Limb (tissue), 2 donors: ENCODE results near the gene SPATA31D1.

Experiments
- DNase-seq, 2 donors: peaks; one replicate each; pipeline ENCODE4 v3.0.0-alpha.2; 2016; ENCODE audit errors: extremely low spot score in 2 of 2

SPATA31D1 gene

GRCh38 chr9:82021198-82021597, 32.6 kb downstream of the SPATA31D1 start:
- DNase-seq, result no peak

DNA sequence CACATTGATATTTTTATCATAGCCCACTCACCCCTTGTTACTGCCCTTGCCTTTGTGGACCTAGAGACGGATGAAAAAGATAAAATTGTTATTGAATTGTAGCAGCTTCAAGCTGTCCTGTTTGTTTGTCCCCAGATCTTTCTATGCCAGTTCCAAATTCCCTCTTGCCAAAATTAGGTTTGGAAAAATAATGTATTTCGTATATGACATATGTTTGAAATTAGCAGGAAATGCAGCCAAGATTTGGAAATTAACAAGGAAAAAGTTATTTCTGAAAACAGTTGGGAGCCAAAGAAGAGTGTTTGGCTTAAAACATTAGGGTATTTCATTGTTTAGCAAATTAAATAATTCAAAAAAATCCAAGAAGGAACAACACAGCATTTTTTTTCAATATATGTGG, 33.5 kb downstream of the SPATA31D1 start:
- DNase-seq, result no peak

GRCh38 chr9:82024908-82025307, 36.3 kb downstream of the SPATA31D1 start:
- DNase-seq, result no peak

GRCh38 chr9:82031538-82032280, 43.1 kb downstream of the SPATA31D1 start:
- no peak for DNase-seq

DNA sequence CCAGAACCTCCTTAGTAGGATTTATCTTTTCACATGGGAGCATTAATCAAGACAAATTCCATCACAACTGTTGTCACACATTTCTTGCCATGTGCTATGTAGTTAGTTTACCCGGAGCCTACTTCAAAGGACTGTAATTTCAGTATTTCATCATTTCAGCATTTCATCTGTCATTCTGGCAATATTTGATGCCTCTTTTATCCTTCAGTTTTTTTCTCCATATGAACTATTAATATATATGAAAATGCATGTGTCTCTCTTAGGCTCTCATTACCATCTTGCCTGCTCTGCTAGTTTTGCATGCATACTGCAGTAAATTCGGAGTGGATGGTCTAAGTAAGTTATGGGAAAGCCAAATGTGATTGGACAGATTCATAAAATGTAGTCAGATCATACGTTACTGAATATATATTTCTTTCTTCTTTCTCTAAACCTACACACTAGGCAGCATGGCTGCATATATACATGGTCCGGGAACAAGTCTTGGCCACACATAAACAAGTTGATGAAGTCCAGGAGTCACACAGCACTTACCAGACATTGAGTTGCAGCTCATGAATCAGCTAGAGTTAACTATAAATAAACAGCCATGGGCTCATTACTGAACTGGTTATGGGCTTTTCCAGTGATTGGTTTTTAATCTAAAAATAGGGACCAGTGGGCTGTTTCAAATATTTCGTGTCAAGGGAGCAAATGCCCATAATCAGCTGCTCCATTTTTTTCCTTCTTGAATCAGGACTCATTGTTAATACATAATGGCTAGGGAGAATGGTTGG, 46.6 kb downstream of the SPATA31D1 start:
- no peak for DNase-seq

DNA sequence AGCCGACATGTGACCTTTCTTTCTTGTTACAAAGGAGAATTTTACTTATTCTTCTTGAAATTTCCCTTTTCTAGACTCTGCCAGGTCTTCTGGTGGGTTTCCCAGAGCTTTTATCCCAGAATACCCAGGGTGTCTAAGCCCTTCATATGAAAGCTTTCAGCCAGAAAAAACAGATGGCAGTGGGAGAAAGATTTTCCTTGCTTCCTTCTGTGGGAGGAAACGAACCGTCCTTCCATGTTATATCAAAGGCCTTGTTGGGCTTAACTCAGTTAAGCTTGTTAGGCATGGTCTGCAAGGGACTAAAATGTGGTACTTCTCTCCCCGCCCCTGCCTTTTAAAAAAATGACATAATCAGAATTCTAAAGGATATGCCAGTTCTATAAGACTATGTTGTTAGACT, 47.5 kb downstream of the SPATA31D1 start:
- no peak for DNase-seq

- no peak for DNase-seq
Measured at GRCh38 chr9:82037126-82037525, 48.6 kb downstream of the SPATA31D1 start.

DNA sequence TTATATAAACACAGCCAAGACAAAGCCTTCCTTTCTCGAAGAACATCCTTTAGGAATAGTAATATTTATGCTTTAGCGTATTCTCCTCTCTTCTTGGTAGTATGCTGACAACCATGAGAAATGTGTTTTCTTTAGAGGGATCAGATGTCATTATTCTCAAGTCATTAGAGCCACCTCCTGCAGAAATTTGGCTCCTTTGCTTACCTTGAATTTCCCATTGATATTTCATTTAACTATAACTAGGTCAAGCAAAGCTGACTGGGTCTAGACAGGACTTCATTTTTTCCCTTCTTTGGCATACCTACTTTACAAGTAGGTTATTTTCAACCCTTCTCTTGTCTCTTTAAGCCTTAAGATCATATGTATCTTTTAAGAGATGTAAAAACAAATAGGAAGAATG, 50.3 kb downstream of the SPATA31D1 start:
- DNase-seq, result no peak
